Activated CD4-positive, alpha-beta T cell treated with anti-CD3 and anti-CD28 coated beads, Interleukin-2, amount 10 ng/mL, durations not matched to agents 7 days and 5 days (primary cell): ENCODE measurements around the gene PLS3. TPM values are rescaled to one million over a fixed set of nuclear protein-coding genes. Genes with fewer than 3 reads are reported as not detected.

Experiments
- CTCF ChIA-PET: fragments of 350-600 bp; sonication (Branson Sonifier 250); formaldehyde crosslinking; loops from one replicate; lab custom pipeline; 2021; ENCODE audit warnings: antibody characterized with exemption; lab: Charles Lee
- POLR2A ChIA-PET: fragments of 350-600 bp; sonication (Branson Sonifier 250); formaldehyde crosslinking; loops from one replicate; lab custom pipeline; 2021; ENCODE audit warnings: antibody characterized with exemption; lab: Charles Lee
- DNase-seq: peaks from one replicate; pipeline ENCODE4 v3.0.0-alpha.2; 2020
- H3K27ac Mint-ChIP-seq: one replicate; pipeline ENCODE4 v1.8.0; 2021; ENCODE audit warnings: mild to moderate bottlenecking, moderate library complexity, mixed read lengths
- H3K27me3 Mint-ChIP-seq: one replicate; pipeline ENCODE4 v1.8.0; 2021; ENCODE audit warnings: mixed read lengths
- H3K36me3 Mint-ChIP-seq: one replicate; pipeline ENCODE4 v1.8.0; 2021; ENCODE audit warnings: low read depth, mixed read lengths
- H3K4me1 Mint-ChIP-seq: one replicate; pipeline ENCODE4 v1.8.0; 2021; ENCODE audit warnings: mixed read lengths
- H3K4me3 Mint-ChIP-seq: one replicate; pipeline ENCODE4 v1.8.0; 2021; ENCODE audit warnings: mild to moderate bottlenecking, moderate library complexity, mixed read lengths
- H3K9me3 Mint-ChIP-seq: one replicate; pipeline ENCODE4 v1.8.0; 2021; ENCODE audit warnings: mixed read lengths
- total RNA-seq, 2 experiments: library from RNA; stranded (reverse); gene quantifications; one replicate each; pipeline ENCODE4 v1.2.3, GENCODE V29; 2021

Gene PLS3
- total RNA-seq, 2 experiments from 2014 or later: 0.29 to 0.30 TPM

GRCh38 chrX:115694028-115694427 lies 133.1 kb downstream of the PLS3 start:
- H3K4me1 Mint-ChIP-seq: no peaks in the 10 kb centered on the region
- ChIA-PET POLR2A (no interaction called here), CTCF (no interaction called here)
- no peaks in the 10 kb centered on the region for H3K36me3 Mint-ChIP-seq
- H3K27me3 Mint-ChIP-seq: no peaks in the 10 kb centered on the region
- no peak for DNase-seq
- H3K4me3 Mint-ChIP-seq: no peak overlapping the region
- H3K9me3 Mint-ChIP-seq: no peaks in the 10 kb centered on the region
- H3K27ac Mint-ChIP-seq: no peak overlapping the region

GRCh38 chrX:115696039-115696438 lies 135.1 kb downstream of the PLS3 start:
- Mint-ChIP-seq H3K4me1 (no peaks in the 10 kb centered on the region), H3K4me3 (no peak overlapping the region), H3K9me3 (no peaks in the 10 kb centered on the region), H3K27ac (no peak overlapping the region), H3K27me3 (no peaks in the 10 kb centered on the region), H3K36me3 (no peaks in the 10 kb centered on the region)
- ChIA-PET CTCF (no interaction called here), POLR2A (no interaction called here)
- no peak for DNase-seq

- H3K4me1 Mint-ChIP-seq: no peaks in the 10 kb centered on the region
- ChIA-PET POLR2A (no interaction called here), CTCF (no interaction called here)
- no peaks in the 10 kb centered on the region for H3K36me3 Mint-ChIP-seq
- no peaks in the 10 kb centered on the region for H3K27me3 Mint-ChIP-seq
- H3K27ac Mint-ChIP-seq: no peak overlapping the region
- no peak for DNase-seq
- no peaks in the 10 kb centered on the region for H3K9me3 Mint-ChIP-seq
- no peak overlapping the region for H3K4me3 Mint-ChIP-seq
These were observed 136.0 kb downstream of the PLS3 start for GRCh38 chrX:115696939-115697338.

- H3K27ac Mint-ChIP-seq: no peak overlapping the region
- H3K36me3 Mint-ChIP-seq: no peaks in the 10 kb centered on the region
- H3K27me3 Mint-ChIP-seq: no peaks in the 10 kb centered on the region
- no peak overlapping the region for H3K4me3 Mint-ChIP-seq
- ChIA-PET POLR2A (no interaction called here), CTCF (no interaction called here)
- H3K9me3 Mint-ChIP-seq: no peaks in the 10 kb centered on the region
- no peaks in the 10 kb centered on the region for H3K4me1 Mint-ChIP-seq
- no peak for DNase-seq
These were observed 136.8 kb downstream of the PLS3 start for GRCh38 chrX:115697806-115698205.
